HL-60 (cell line): ENCODE data around the gene DDOST.
A peak's percentile ranks its signal among the peaks of the same experiment; 100 is the strongest.

Experiments used
- DNase-seq, 2 experiments: peaks; one replicate each; pipeline ENCODE4 v3.0.0-alpha.2; 2010 to 2020; ENCODE audit warnings: low read depth in 1 of 2, low spot score in 1 of 2
- H3K27ac ChIP-seq: fragments of 250-450 bp; sonication (Bioruptor Pico); replicated peaks from 2 replicates; pipeline ENCODE4 v1.5.1; 2020; ENCODE audit warnings: mild to moderate bottlenecking, moderate library complexity
- H3K27me3 ChIP-seq: fragments of 250-450 bp; sonication (Bioruptor Pico); 2 replicates; pipeline ENCODE4 v1.5.1; 2021; ENCODE audit warnings: mild to moderate bottlenecking, moderate library complexity; ENCODE audit not compliant: insufficient read depth, poor library complexity, severe bottlenecking
- H3K4me3 ChIP-seq: replicated peaks from 2 replicates; pipeline ENCODE4 v1.5.1; 2011; ENCODE audit warnings: mild to moderate bottlenecking, control low read depth, low read length; ENCODE audit not compliant: insufficient read depth
- GABPA ChIP-seq: IDR thresholded peaks from 2 replicates; pipeline ENCODE4 v1.6.1; 2012; ENCODE audit warnings: low read depth
- POLR2AphosphoS5 ChIP-seq: IDR thresholded peaks from 2 replicates; pipeline ENCODE4 v1.6.1; 2012; ENCODE audit warnings: low read depth
- REST ChIP-seq: IDR thresholded peaks from 2 replicates; pipeline ENCODE4 v1.6.1; 2012; ENCODE audit warnings: low read depth; ENCODE audit not compliant: insufficient replicate concordance
- SPI1 ChIP-seq: IDR thresholded peaks from 2 replicates; pipeline ENCODE4 v1.6.1; 2012; ENCODE audit warnings: low read depth, mild to moderate bottlenecking, borderline replicate concordance
- TF ChIP-seq, protein P1 (sequence below): IDR thresholded peaks from one replicate; pipeline ENCODE4 v1.5.1; 2011; ENCODE audit warnings: low read length, control low read depth, inconsistent platforms; ENCODE audit not compliant: insufficient read depth

The DDOST gene

DNA sequence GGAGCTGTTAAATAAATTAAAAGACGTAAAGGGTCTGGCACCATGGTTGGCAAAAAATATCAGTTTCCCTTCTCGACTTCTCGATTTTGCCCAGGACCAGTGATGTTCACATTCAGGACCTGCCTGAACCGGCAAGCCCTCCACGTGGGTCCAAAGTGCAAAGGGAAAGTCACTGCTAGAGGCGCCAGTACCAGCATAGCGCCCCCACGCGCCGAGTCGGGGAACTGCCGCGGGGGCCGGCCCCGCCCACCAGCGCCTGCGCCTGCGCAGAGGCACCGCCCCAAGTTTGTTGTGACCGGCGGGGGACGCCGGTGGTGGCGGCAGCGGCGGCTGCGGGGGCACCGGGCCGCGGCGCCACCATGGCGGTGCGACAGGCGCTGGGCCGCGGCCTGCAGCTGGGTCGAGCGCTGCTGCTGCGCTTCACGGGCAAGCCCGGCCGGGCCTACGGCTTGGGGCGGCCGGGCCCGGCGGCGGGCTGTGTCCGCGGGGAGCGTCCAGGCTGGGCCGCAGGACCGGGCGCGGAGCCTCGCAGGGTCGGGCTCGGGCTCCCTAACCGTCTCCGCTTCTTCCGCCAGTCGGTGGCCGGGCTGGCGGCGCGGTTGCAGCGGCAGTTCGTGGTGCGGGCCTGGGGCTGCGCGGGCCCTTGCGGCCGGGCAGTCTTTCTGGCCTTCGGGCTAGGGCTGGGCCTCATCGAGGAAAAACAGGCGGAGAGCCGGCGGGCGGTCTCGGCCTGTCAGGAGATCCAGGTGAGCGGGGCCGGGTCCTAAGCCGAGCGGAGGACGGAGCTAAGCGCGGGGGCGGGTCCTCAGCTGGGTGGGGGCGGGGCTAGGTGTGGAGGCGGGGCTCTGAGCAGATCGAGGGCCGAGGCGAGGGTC is 27.7 kb downstream of the DDOST start, which contains the start of gene PINK1:
Gene PINK1 (plus strand): TSS at position 269 of the 875 bp plus-strand sequence. CDS start 91 bp downstream, at position 360.
- peak; percentile 69 to 80 for DNase-seq
- Histone ChIP-seq H3K27ac (peak within 1 kb of the TSS; percentile 48), H3K4me3 (peak within 1 kb of the TSS; percentile 92), H3K27me3 (no peaks in the 10 kb centered on the region)
- TF ChIP-seq, protein P1, sequence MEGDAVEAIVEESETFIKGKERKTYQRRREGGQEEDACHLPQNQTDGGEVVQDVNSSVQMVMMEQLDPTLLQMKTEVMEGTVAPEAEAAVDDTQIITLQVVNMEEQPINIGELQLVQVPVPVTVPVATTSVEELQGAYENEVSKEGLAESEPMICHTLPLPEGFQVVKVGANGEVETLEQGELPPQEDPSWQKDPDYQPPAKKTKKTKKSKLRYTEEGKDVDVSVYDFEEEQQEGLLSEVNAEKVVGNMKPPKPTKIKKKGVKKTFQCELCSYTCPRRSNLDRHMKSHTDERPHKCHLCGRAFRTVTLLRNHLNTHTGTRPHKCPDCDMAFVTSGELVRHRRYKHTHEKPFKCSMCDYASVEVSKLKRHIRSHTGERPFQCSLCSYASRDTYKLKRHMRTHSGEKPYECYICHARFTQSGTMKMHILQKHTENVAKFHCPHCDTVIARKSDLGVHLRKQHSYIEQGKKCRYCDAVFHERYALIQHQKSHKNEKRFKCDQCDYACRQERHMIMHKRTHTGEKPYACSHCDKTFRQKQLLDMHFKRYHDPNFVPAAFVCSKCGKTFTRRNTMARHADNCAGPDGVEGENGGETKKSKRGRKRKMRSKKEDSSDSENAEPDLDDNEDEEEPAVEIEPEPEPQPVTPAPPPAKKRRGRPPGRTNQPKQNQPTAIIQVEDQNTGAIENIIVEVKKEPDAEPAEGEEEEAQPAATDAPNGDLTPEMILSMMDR: peak; percentile 96
- no peak for TF ChIP-seq POLR2AphosphoS5
- TF ChIP-seq REST: no peak
- no peak for TF ChIP-seq GABPA
- TF ChIP-seq SPI1: no peak

DNA sequence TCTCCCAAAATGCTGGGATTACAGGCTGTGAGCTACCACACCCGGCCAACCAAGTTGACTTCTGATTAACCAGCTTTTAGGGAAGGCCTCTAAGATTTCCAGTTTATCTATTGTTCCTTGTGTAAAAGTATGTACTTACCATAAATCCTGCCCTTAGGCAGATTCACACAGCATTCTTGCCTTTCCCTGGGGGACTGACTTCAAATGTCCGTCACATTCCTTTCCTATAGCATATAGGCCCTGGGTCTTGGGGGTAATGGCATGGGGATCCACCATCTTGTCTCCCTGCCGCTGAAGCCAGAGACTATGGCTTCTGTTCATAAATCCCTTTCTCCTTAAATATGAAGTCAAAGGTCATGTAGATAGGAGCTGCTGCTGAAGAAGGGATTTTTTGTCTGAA is 28.8 kb downstream of the DDOST start:
- DNase-seq: no peak
- TF ChIP-seq REST: no peak
- TF ChIP-seq, protein P1: no peak
- TF ChIP-seq SPI1: no peak
- TF ChIP-seq GABPA: no peak
- Histone ChIP-seq H3K27ac (no peak overlapping the region), H3K27me3 (no peaks in the 10 kb centered on the region), H3K4me3 (no peak overlapping the region)

GRCh38 chr1:20630729-20631128 is 30.4 kb downstream of the DDOST start:
- Histone ChIP-seq H3K27me3 (no peaks in the 10 kb centered on the region), H3K4me3 (no peak overlapping the region), H3K27ac (no peak overlapping the region)
- DNase-seq: no peak
- no peak for TF ChIP-seq GABPA
- TF ChIP-seq POLR2AphosphoS5: no peak
- TF ChIP-seq, protein P1: no peak
- TF ChIP-seq REST: no peak
- no peak for TF ChIP-seq SPI1
